ENCODE results near the gene AQP7.
A peak's percentile ranks its signal among the peaks of the same experiment; 100 is the strongest.
"Not testable (repeated sequence)": the region's sequence is repeated elsewhere in the genome, so short reads cannot be mapped to it uniquely, and the experiment has no call there.

The AQP7 gene

GRCh38 chr9:33391111-33391771, 11.1 kb downstream of the AQP7 start:
- peak; percentile 35; the same call in 1 of the 3 replicates for ATAC-seq
- TF ChIP-seq ZNF70 (CRISPR knock-in tag; IDR thresholded peaks at IDR 0.05), result peak; percentile 70

- TF ChIP-seq TSHZ2 (CRISPR knock-in tag; IDR thresholded peaks at IDR 0.05) (no peak), OSR1 (CRISPR knock-in tag; IDR thresholded peaks at IDR 0.05) (no peak), ZFP3 (CRISPR knock-in tag; IDR thresholded peaks at IDR 0.05) (no peak), PATZ1 (CRISPR knock-in tag; IDR thresholded peaks at IDR 0.05; ENCODE audit: borderline replicate concordance) (no peak), ZNF70 (CRISPR knock-in tag; IDR thresholded peaks at IDR 0.05) (no peak), POU6F1 (CRISPR knock-in tag; IDR thresholded peaks at IDR 0.05; ENCODE audit: borderline replicate concordance, low read depth) (no peak), GLIS3 (CRISPR knock-in tag; IDR thresholded peaks at IDR 0.05) (no peak), ZNF565 (CRISPR knock-in tag; conservative IDR thresholded peaks at IDR 0.05; ENCODE audit: low read depth) (no peak), CREB5 (CRISPR knock-in tag; IDR thresholded peaks at IDR 0.05; ENCODE audit: low read depth) (no peak), ZNF8 (CRISPR knock-in tag; IDR thresholded peaks at IDR 0.05) (no peak), ZC3H10 (CRISPR knock-in tag; IDR thresholded peaks at IDR 0.05) (no peak), SNAI2 (CRISPR knock-in tag; IDR thresholded peaks at IDR 0.05) (no peak), ISL1 (CRISPR knock-in tag; IDR thresholded peaks at IDR 0.05) (no peak), RARB (CRISPR knock-in tag; IDR thresholded peaks at IDR 0.05) (no peak), TOX (CRISPR knock-in tag; IDR thresholded peaks at IDR 0.05; ENCODE audit: borderline replicate concordance) (no peak), ZFP30 (CRISPR knock-in tag; IDR thresholded peaks at IDR 0.05) (no peak), PPARA (CRISPR knock-in tag; IDR thresholded peaks at IDR 0.05; ENCODE audit: borderline replicate concordance) (no peak), BACH2 (CRISPR knock-in tag; IDR thresholded peaks at IDR 0.05; ENCODE audit: borderline replicate concordance) (no peak), CSDC2 (CRISPR knock-in tag; IDR thresholded peaks at IDR 0.05) (no peak)
- no peak for ATAC-seq
These were observed 14.0 kb downstream of the AQP7 start for GRCh38 chr9:33388110-33388994.

GRCh38 chr9:33386998-33387397, 15.4 kb downstream of the AQP7 start:
- ATAC-seq, result not testable (repeated sequence)

- not testable (repeated sequence) for ATAC-seq
These were observed 15.7 kb downstream of the AQP7 start for GRCh38 chr9:33386641-33386996.

GRCh38 chr9:33385979-33386640, 16.3 kb downstream of the AQP7 start:
- not testable (repeated sequence) for ATAC-seq

- not testable (repeated sequence) for ATAC-seq
These were observed 16.8 kb downstream of the AQP7 start for GRCh38 chr9:33385536-33385935.

GRCh38 chr9:33383396-33383795, 19.0 kb downstream of the AQP7 start:
- not testable (repeated sequence) for ATAC-seq

- ATAC-seq, result not testable (repeated sequence)
These were observed 20.0 kb downstream of the AQP7 start for GRCh38 chr9:33382397-33382796.
